ENCODE measurements around the gene RNF152.

The RNF152 gene

GRCh38 chr18:61845197-61845596, 47.6 kb downstream of the RNF152 start:
- no peak for ATAC-seq
- TF ChIP-seq TCF4 (CRISPR knock-in tag; IDR thresholded peaks at IDR 0.05; ENCODE audit: borderline replicate concordance) (no peak), ZNF8 (CRISPR knock-in tag; IDR thresholded peaks at IDR 0.05) (no peak), TOX (CRISPR knock-in tag; IDR thresholded peaks at IDR 0.05; ENCODE audit: borderline replicate concordance) (no peak)
- TF ChIP-seq, protein P1, sequence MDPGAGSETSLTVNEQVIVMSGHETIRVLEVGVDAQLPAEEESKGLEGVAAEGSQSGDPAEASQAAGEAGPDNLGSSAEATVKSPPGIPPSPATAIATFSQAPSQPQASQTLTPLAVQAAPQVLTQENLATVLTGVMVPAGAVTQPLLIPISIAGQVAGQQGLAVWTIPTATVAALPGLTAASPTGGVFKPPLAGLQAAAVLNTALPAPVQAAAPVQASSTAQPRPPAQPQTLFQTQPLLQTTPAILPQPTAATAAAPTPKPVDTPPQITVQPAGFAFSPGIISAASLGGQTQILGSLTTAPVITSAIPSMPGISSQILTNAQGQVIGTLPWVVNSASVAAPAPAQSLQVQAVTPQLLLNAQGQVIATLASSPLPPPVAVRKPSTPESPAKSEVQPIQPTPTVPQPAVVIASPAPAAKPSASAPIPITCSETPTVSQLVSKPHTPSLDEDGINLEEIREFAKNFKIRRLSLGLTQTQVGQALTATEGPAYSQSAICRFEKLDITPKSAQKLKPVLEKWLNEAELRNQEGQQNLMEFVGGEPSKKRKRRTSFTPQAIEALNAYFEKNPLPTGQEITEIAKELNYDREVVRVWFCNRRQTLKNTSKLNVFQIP (CRISPR knock-in tag; IDR thresholded peaks at IDR 0.05; ENCODE audit: borderline replicate concordance, low read depth): no peak

- TF ChIP-seq ZNF565 (CRISPR knock-in tag; conservative IDR thresholded peaks at IDR 0.05; ENCODE audit: low read depth) (no peak), ISL1 (CRISPR knock-in tag; IDR thresholded peaks at IDR 0.05) (no peak), ZFP30 (CRISPR knock-in tag; IDR thresholded peaks at IDR 0.05) (no peak), ZC3H10 (CRISPR knock-in tag; IDR thresholded peaks at IDR 0.05) (no peak), TCF4 (CRISPR knock-in tag; IDR thresholded peaks at IDR 0.05; ENCODE audit: borderline replicate concordance) (no peak), CSRNP3 (CRISPR knock-in tag; IDR thresholded peaks at IDR 0.05) (no peak), RARB (CRISPR knock-in tag; IDR thresholded peaks at IDR 0.05) (no peak), ARNTL (CRISPR knock-in tag; IDR thresholded peaks at IDR 0.05; ENCODE audit: borderline replicate concordance, low read depth) (no peak), CREB5 (CRISPR knock-in tag; IDR thresholded peaks at IDR 0.05; ENCODE audit: low read depth) (no peak), ZNF70 (CRISPR knock-in tag; IDR thresholded peaks at IDR 0.05) (no peak), OSR1 (CRISPR knock-in tag; IDR thresholded peaks at IDR 0.05) (no peak)
- TF ChIP-seq, protein P1 (CRISPR knock-in tag; IDR thresholded peaks at IDR 0.05; ENCODE audit: borderline replicate concordance, low read depth): no peak
- ATAC-seq: no peak
Measured at GRCh38 chr18:61844726-61845125, 48.1 kb downstream of the RNF152 start.

- TF ChIP-seq CSDC2 (CRISPR knock-in tag; IDR thresholded peaks at IDR 0.05) (no peak), CSRNP3 (CRISPR knock-in tag; IDR thresholded peaks at IDR 0.05) (no peak), TCF4 (CRISPR knock-in tag; IDR thresholded peaks at IDR 0.05; ENCODE audit: borderline replicate concordance) (no peak), ZNF70 (CRISPR knock-in tag; IDR thresholded peaks at IDR 0.05) (no peak), ARNTL (CRISPR knock-in tag; IDR thresholded peaks at IDR 0.05; ENCODE audit: borderline replicate concordance, low read depth) (no peak), ZNF565 (CRISPR knock-in tag; conservative IDR thresholded peaks at IDR 0.05; ENCODE audit: low read depth) (no peak), RARB (CRISPR knock-in tag; IDR thresholded peaks at IDR 0.05) (no peak), ISL1 (CRISPR knock-in tag; IDR thresholded peaks at IDR 0.05) (no peak)
- TF ChIP-seq, protein P2, sequence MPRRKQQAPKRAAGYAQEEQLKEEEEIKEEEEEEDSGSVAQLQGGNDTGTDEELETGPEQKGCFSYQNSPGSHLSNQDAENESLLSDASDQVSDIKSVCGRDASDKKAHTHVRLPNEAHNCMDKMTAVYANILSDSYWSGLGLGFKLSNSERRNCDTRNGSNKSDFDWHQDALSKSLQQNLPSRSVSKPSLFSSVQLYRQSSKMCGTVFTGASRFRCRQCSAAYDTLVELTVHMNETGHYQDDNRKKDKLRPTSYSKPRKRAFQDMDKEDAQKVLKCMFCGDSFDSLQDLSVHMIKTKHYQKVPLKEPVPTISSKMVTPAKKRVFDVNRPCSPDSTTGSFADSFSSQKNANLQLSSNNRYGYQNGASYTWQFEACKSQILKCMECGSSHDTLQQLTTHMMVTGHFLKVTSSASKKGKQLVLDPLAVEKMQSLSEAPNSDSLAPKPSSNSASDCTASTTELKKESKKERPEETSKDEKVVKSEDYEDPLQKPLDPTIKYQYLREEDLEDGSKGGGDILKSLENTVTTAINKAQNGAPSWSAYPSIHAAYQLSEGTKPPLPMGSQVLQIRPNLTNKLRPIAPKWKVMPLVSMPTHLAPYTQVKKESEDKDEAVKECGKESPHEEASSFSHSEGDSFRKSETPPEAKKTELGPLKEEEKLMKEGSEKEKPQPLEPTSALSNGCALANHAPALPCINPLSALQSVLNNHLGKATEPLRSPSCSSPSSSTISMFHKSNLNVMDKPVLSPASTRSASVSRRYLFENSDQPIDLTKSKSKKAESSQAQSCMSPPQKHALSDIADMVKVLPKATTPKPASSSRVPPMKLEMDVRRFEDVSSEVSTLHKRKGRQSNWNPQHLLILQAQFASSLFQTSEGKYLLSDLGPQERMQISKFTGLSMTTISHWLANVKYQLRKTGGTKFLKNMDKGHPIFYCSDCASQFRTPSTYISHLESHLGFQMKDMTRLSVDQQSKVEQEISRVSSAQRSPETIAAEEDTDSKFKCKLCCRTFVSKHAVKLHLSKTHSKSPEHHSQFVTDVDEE (CRISPR knock-in tag; IDR thresholded peaks at IDR 0.05): no peak
- TF ChIP-seq, protein P1 (CRISPR knock-in tag; IDR thresholded peaks at IDR 0.05; ENCODE audit: borderline replicate concordance, low read depth): no peak
- no peak for ATAC-seq
Measured at GRCh38 chr18:61842146-61842545, 50.7 kb downstream of the RNF152 start.
